Endothelial cell (in vitro differentiated cells): ENCODE measurements around the gene MAZ. TPM values are rescaled to one million over a fixed set of nuclear protein-coding genes. Genes with fewer than 3 reads are reported as not detected.

Experiments
- DNase-seq: peaks from one replicate; pipeline ENCODE4 v3.0.0; 2021; ENCODE audit warnings: low spot score
- H3K27ac Mint-ChIP-seq: one replicate; pipeline ENCODE4 v1.8.0; 2021; ENCODE audit warnings: mixed read lengths, inconsistent platforms; ENCODE audit not compliant: unreplicated experiment
- H3K27me3 Mint-ChIP-seq: one replicate; pipeline ENCODE4 v1.8.0; 2021; ENCODE audit warnings: mild to moderate bottlenecking, moderate library complexity, mixed read lengths, inconsistent platforms; ENCODE audit not compliant: unreplicated experiment
- H3K36me3 Mint-ChIP-seq: one replicate; pipeline ENCODE4 v1.8.0; 2021; ENCODE audit warnings: mild to moderate bottlenecking, low read depth, mixed read lengths, inconsistent platforms; ENCODE audit not compliant: unreplicated experiment
- H3K4me1 Mint-ChIP-seq: one replicate; pipeline ENCODE4 v1.8.0; 2021; ENCODE audit warnings: mild to moderate bottlenecking, mixed read lengths, inconsistent platforms; ENCODE audit not compliant: unreplicated experiment
- H3K4me3 Mint-ChIP-seq: one replicate; pipeline ENCODE4 v1.8.0; 2021; ENCODE audit warnings: mild to moderate bottlenecking, mixed read lengths, inconsistent platforms; ENCODE audit not compliant: unreplicated experiment
- H3K9me3 Mint-ChIP-seq: one replicate; pipeline ENCODE4 v1.8.0; 2021; ENCODE audit warnings: mixed read lengths, inconsistent platforms; ENCODE audit not compliant: unreplicated experiment
- total RNA-seq: library from RNA; stranded (reverse); fragmentation: NEBNext Ultra II Directional; extraction: Animal tissue kit (Norgen Biotek cat#: 25700); gene quantifications from one replicate; pipeline ENCODE4 v1.2.1, GENCODE V29; 2021; ENCODE audit not compliant: unreplicated experiment
- TF ChIP-seq, protein P1 (sequence below): fragments of 200-600 bp; sonication (generic); IDR thresholded peaks from one replicate; pipeline ENCODE4 v1.5.0; 2021; ENCODE audit warnings: antibody characterized with exemption; ENCODE audit not compliant: unreplicated experiment

Gene MAZ
- total RNA-seq, 1 donor from 2014 or later = 407 TPM

GRCh38 chr16:29794231-29794710, 12.1 kb upstream of the MAZ start:
- H3K36me3 Mint-ChIP-seq = peaks cover 15% of the 10 kb centered on the region
- no peak for DNase-seq
- peaks cover 10% of the 10 kb centered on the region for H3K27me3 Mint-ChIP-seq
- no peaks in the 10 kb centered on the region for H3K9me3 Mint-ChIP-seq
- no peak overlapping the region for H3K27ac Mint-ChIP-seq
- TF ChIP-seq, protein P1, sequence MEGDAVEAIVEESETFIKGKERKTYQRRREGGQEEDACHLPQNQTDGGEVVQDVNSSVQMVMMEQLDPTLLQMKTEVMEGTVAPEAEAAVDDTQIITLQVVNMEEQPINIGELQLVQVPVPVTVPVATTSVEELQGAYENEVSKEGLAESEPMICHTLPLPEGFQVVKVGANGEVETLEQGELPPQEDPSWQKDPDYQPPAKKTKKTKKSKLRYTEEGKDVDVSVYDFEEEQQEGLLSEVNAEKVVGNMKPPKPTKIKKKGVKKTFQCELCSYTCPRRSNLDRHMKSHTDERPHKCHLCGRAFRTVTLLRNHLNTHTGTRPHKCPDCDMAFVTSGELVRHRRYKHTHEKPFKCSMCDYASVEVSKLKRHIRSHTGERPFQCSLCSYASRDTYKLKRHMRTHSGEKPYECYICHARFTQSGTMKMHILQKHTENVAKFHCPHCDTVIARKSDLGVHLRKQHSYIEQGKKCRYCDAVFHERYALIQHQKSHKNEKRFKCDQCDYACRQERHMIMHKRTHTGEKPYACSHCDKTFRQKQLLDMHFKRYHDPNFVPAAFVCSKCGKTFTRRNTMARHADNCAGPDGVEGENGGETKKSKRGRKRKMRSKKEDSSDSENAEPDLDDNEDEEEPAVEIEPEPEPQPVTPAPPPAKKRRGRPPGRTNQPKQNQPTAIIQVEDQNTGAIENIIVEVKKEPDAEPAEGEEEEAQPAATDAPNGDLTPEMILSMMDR = no peak
- no peak overlapping the region for H3K4me3 Mint-ChIP-seq
- H3K4me1 Mint-ChIP-seq = peaks cover 13% of the 10 kb centered on the region

- no peak overlapping the region for H3K27ac Mint-ChIP-seq
- TF ChIP-seq, protein P1 = no peak
- no peak for DNase-seq
- H3K4me1 Mint-ChIP-seq = peaks cover 11% of the 10 kb centered on the region
- no peaks in the 10 kb centered on the region for H3K9me3 Mint-ChIP-seq
- peaks cover 13% of the 10 kb centered on the region for H3K36me3 Mint-ChIP-seq
- peaks cover 13% of the 10 kb centered on the region for H3K27me3 Mint-ChIP-seq
- H3K4me3 Mint-ChIP-seq = no peak overlapping the region
Observed at GRCh38 chr16:29802416-29802935, 3.9 kb upstream of the MAZ start.

DNA sequence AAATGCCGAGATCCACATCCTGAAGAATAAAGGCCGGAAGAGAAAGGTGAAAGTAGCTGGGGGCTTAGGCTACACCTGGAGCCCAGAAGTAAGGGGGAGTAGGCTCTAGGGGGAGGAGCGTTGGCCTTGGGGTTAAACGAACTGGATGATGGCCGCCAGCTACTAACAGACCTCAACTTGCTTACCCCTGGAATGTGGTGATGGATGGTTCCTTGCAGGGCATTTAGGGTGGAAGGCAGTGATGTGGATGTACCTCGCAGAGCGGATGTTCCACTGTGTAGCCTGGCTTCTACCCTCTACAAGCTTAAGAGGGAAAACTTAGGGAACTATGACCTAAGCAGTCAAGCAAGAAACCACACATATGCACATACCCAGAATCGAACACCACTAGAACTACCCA, 2.3 kb upstream of the MAZ start:
- H3K27me3 Mint-ChIP-seq = peaks cover 22% of the 10 kb centered on the region
- H3K4me3 Mint-ChIP-seq = peak overlapping the region; percentile 99
- H3K27ac Mint-ChIP-seq = peak overlapping the region; percentile 93
- H3K36me3 Mint-ChIP-seq = peaks cover 14% of the 10 kb centered on the region
- no peaks in the 10 kb centered on the region for H3K9me3 Mint-ChIP-seq
- no peak for DNase-seq
- H3K4me1 Mint-ChIP-seq = peaks cover 21% of the 10 kb centered on the region
- TF ChIP-seq, protein P1 = no peak

- Mint-ChIP-seq H3K9me3 (no peaks in the 10 kb centered on the region), H3K27ac (peak overlapping the region; percentile 99), H3K36me3 (peaks cover 14% of the 10 kb centered on the region), H3K4me3 (peak overlapping the region; percentile 99), H3K4me1 (peaks cover 23% of the 10 kb centered on the region), H3K27me3 (peaks cover 22% of the 10 kb centered on the region)
- TF ChIP-seq, protein P1 = no peak
- no peak for DNase-seq
Observed at GRCh38 chr16:29804455-29805231, 1.7 kb upstream of the MAZ start.
